Measurements from ENCODE around the gene FLOT1. TPM values are rescaled to one million over a fixed set of nuclear protein-coding genes. Genes with fewer than 3 reads are reported as not detected.

Gene FLOT1
- total and polyA plus RNA-seq, 9 of the 15 experiments (the other 6 are each of a cell fraction or from before 2014, with no cell fraction given): 11.7 to 149 (median 118) TPM

- TF ChIP-seq ZBTB11 (CRISPR knock-in tag; IDR thresholded peaks at IDR 0.05) (peak; percentile 74 to 94 (median 90); a peak in 5 of 6 replicates), TRIM25 (IDR thresholded peaks at IDR 0.05; ENCODE audit: borderline replicate concordance) (no peak), ZNF707 (CRISPR knock-in tag; conservative IDR thresholded peaks at IDR 0.05) (no peak), HLTF (IDR thresholded peaks at IDR 0.05) (no peak), ZNF699 (CRISPR knock-in tag; IDR thresholded peaks at IDR 0.05; ENCODE audit: insufficient replicate concordance) (no peak), ZSCAN32 (CRISPR knock-in tag; IDR thresholded peaks at IDR 0.05) (no peak), STAT6 (CRISPR knock-in tag; IDR thresholded peaks at IDR 0.05) (no peak), DMBX1 (CRISPR knock-in tag; IDR thresholded peaks at IDR 0.05; ENCODE audit: borderline replicate concordance) (no peak), CLOCK (CRISPR knock-in tag; IDR thresholded peaks at IDR 0.05; ENCODE audit: borderline replicate concordance) (0 out of 2 replicates have a peak, but pooled peaks have one; percentile 31), ZNF639 (CRISPR knock-in tag; conservative IDR thresholded peaks at IDR 0.05 in 1 of 2, IDR thresholded peaks at IDR 0.05 in 1 of 2) (no peak), COPS2 (conservative IDR thresholded peaks at IDR 0.05) (no peak), ZNF77 (CRISPR knock-in tag; IDR thresholded peaks at IDR 0.05) (no peak), SP1 (CRISPR knock-in tag; IDR thresholded peaks at IDR 0.05) (peak; percentile 88)
Observed at GRCh38 chr6:30690403-30691207, 51.9 kb downstream of the FLOT1 start, which contains the start of gene NRM (continued).
